Measurements from ENCODE around the gene CPT1A.

The CPT1A gene

DNA sequence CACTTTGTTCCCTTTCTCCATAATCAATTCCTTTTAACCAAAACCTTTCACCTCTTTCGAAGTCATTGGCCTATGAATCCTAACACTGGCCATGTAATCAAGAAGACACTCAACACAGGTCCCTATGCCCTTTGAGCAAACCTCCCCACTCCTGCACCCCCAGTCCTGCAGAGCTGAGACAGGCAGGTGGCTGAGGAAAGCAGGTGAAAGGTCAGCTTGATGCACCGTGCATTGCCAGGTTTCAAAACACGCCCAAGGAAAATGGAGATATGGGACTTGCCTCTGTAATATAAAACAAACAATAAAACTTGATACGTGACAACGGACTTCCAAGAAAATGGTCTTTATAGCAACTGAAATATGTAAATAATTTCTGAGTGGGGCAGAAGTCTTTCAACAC is 10.6 kb downstream of the CPT1A start:
- DNase-seq (ENCODE audit: low spot score): no peak

DNA sequence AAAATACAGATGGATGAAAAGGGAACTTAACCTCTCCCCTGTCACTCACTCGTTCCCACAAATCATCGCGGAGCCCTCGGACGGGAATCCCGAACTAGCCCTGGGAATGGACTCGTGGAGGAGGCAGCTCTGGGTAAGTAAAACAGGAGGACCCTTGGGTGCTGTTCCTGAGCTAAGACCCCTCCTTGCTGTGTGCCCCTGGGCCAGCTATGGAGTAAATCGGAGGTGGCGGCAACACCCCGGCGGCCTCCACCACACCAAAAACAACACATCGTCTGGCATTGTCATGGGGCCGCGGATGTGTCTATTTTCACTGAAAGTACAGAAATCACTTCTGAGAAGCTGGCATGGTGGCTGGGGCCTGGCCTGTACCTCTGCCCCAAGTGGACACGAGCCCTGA is 12.1 kb downstream of the CPT1A start:
- no peak for DNase-seq (ENCODE audit: low spot score)

DNA sequence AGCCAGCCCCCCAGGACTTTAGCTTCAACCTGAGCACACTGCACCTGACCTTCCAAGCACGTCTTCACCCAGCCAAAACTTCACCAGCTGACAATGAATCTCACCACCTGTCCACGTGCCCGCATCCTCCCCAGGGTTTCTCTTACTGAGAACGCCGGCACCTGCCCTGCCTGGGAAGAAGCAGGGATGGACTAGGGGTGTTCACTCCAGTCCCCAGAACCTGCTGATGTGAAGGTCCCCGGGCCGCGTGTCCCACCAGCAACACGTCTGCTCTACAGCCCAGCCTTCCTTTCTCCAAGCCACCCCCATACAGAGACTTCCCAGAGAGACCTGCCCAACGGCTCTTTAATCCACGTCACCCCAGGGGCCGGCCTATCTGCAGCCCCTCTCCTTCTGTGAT is 12.8 kb downstream of the CPT1A start:
- no peak for DNase-seq (ENCODE audit: low spot score)

DNA sequence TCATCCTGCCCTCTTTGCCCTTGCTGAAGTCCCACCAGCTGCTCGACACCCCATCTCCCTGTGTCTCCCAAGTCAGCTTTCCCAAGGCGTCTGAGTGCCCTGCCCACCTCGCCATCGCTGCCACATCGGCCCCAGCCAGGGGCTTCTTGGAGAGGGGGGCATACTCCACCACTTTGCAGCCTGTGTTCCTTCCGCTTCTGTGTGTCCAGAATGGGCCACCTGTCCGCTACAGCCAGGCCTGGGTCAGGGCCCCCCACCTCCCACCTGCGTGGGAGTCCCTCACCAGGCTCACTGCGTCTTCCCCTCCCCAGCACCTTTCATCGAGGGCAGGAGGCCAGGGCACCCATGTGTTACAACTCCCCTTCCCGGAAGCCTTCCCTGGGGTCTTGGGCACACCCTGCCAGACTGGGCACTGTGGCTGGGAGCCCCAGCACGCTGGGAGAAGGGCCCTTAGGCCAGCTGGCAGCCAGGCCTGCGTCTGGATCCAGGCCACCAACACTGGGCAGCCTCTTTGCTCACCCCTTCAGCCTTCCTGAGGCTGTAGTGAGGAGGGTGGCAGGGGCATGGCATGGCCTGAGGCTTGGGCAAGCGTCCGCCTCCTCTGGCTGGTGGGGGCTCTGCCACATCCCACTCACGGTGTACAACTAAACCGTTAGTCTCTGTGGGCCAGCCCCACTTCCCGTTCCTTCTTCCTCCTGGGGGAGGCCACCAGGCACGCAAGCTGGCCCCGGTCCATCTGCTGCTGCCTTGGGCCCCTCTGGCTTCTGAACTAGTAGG is 13.4 kb downstream of the CPT1A start:
- no peak for DNase-seq (ENCODE audit: low spot score)

DNA sequence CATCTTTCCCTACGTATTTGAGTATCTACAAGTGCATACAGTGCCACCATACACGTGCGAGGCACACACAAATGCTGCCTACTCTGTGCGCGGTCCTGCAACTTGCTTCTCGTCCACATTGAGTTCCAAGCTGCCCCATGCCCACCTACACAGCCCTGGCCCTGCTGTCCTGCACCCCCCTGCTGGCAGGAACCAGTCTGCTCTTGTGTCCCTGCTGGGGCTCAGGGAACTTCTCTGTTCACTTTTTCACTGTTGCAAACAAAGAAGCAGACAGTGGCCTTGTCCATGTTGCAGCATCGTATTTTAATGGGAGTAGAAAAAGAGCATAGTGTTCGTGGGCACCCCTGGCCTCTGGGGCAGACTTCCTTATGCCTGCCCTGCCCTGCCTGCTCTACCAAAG is 14.0 kb downstream of the CPT1A start:
- no peak for DNase-seq (ENCODE audit: low spot score)

DNA sequence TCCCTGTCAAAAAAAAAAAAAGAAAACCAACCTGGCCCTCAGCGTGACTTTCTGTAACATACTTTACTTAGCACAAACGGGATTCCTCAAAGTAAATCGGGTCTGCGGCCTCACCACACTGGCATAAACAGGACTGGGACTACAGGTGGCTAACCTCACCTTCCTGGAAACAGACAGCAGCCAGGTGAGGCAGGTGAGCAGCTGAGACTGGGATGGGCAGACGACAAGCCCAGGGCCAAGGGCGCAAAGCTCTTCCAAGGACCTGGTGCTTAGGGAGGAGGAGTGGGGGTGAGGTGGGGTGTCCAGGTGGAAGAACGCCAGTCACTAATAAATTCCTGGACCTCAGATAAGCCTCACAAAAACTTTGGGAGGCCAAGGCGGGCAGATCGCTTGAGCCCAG is 15.0 kb downstream of the CPT1A start:
- DNase-seq (ENCODE audit: low spot score): no peak

DNA sequence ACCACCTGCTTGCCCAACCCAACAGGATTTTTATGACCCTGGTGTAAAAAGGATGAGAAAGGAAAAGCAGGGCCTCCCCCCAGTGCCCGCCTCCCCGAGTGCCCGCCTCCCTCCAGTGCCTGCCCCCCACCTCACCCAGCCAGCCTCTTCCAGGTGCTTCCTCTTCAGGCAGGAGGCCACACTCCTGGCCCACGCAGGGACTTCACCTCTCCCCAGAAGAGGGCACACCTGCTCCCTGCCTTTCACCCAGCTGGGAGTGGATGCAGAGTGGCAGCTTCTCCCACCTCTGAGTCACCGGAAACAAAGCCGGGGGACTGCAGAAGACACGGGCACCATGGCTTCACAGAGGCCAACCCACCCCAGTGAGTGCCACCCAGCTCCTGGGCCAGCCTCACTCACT is 16.1 kb downstream of the CPT1A start:
- no peak for DNase-seq (ENCODE audit: low spot score)

DNA sequence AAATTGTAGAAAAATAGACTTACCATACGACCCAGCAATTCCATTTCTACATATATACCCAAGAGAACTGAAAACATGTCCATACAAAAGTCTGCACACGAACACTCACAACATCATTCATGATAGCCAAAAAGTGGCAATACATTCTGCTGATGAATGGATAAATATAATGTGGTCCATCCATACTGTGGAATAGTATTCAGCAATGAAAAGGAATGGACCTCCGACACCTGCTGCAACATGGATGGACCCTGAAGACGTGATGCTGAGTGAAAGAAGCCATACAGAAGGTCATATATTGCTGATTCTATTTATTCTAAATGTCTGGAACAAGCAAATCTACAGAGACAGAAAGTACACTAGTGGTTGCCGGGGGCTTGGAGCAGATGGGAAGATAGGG is 19.2 kb downstream of the CPT1A start:
- DNase-seq (ENCODE audit: low spot score): no peak

DNA sequence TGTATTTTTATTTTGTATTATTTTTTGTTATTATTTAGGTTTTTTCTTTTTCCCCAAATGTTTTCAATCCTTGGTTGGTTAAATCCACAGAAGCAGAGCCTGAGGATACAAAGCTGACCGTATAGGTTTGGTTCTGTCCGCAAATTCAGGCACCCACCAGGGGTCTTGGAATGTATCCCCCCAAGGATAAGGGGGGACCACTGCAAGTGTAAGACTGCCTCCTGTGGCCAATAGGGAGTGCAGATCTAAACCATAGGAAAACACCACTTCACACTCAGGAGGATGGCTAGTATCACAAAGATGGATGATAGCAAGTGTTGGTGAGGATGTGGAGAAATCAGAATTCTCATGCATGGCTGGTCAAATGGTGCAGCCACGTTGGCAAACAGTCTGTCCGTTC is 20.0 kb downstream of the CPT1A start:
- no peak for DNase-seq (ENCODE audit: low spot score)

DNA sequence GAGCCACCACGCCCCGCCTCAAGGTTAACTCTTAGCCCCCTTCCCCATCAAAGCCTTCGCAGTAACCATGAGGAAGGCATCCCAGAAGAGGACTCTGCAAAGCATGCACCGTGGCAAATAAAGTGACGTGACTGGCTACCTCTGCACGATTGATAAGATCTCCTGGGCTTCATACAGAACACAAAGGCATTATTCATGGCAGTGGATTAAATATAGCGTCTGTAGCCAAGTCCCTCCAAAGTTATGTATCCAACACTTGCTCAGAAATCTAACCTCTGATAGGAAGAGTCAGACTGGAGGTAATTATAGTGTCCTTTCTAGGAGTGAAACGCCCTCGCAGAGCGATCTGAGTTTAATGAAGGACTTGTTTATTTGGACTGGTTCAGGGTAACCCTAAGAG is 22.4 kb downstream of the CPT1A start:
- DNase-seq (ENCODE audit: low spot score): peak; percentile 86

DNA sequence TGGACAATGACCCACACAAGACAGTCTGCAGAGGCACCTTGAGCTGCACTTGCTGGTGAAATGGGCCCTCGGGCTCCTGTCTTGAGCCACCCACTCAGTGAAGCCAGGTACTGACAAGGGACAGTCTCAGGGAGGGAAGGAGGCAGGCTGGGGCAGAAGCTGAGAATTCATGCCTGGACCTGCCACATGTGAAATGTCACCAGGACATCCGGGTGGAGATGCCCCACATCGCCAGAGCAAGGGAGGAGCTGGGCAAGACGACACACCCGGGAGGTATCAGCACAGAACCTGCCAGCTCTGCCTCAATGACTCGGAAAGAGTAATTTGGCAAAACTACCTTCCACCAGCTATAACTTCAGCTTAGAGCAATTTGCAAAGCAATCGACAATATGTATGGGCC is 23.5 kb downstream of the CPT1A start:
- DNase-seq (ENCODE audit: low spot score): no peak

DNA sequence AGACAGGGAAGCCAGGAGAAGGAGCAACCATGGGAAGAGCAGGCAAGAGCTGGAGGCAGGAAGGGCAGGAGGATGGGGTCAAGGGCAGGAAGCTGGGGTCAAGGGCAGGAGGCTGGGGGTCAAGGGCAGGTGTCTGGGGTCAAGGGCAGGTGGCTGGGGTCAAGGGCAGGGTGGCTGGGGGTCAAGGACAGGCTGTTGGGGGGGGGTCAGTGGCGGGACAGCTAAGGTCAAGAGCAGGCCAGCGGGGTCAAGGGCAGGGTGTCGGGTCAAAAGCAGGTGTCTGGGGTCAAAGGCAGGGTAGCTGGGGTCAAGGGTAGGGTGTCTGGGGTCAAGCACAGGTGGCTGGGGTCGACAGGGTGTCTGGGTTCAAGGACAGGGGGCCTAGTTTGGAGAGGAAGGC is 24.2 kb downstream of the CPT1A start:
- DNase-seq (ENCODE audit: low spot score): no peak

DNA sequence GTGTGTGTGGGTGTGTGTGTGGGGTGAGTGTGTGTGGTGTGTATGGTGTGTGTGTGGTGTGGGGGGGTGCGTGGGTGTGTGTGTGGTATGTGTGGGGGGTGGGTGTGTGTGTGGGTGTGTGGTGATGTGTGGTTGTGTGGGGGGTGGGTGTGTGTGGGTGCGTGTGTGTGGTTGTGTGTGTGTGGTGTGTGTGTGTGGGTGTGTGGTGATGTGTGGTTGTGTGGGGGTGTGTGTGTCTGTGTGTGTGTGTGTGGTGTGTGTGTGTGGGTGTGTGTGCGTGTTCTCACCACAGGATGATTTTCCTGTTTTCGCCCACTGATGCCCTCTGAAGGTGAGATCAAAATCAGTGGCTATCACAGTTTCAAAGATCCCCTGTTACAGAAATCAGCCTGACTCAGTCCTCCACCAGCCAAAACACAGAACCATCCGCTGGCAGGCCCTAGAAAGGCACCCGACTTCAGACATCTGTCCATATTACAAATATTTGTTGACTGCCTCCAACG is 24.7 kb downstream of the CPT1A start:
- DNase-seq (ENCODE audit: low spot score): no peak

DNA sequence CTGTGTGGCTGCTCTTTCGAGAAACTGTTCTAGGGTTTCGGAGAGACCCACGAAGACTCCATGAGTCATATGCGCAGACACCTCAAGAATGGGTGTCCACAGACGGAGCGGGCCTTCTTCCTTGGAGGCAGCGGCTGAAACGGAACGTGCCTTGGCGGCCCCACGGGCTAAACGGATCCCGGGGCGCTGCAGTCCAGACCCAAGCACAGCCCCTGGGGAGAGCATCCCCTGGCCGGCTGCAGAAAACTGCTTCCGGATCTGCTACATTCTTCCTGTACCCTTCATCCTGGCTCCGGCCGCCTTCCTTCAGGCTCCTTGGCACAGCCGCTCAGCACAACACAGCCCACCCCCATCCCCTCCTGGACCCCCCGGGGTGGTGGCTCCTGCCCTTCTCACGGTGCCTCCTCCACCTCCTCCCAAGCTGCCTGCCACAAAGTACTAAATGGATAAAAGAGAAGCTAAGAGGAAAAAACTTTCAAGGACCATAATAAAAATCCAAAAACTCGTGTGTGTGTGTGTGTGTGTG is 25.4 kb downstream of the CPT1A start:
- DNase-seq (ENCODE audit: low spot score): no peak

DNA sequence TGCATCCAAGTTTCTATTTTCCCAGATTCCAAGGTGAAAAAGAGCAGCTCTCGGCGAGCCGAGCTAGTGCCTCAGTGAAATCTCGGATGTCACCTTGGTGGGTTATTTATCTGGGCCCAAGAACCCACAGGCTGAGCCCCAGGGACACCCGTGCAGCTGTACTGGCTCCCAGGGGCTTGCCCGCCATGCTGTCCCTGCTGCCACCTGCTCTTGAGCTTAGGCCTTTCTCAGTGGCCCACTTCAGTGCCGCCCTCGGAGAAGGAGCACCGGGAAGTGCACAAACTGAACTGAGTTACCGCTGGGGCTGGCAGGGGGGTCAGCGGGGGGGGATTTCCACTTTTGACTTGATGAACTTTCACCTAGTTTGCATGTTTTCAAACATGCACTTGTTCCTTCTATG is 27.9 kb downstream of the CPT1A start:
- no peak for DNase-seq (ENCODE audit: low spot score)

DNA sequence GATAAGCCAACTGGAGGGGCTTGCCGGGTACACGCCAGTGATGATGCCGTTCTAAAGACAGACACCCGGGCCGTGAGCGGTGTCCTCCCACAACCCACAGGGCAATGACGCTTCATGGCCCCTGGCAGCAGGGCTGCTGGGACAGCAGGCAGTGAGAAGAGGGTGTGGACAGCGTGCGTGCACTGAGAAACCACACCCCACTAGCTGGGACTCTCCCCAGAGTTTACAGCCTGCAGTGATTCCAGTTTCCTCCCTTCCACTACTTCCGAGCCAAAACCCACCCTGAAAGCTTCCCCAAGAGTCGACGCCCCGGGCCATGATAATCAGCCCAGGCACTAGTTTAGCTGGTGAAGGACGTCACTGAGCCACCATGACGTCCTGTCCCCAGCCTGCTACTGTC is 29.2 kb downstream of the CPT1A start:
- no peak for DNase-seq (ENCODE audit: low spot score)

DNA sequence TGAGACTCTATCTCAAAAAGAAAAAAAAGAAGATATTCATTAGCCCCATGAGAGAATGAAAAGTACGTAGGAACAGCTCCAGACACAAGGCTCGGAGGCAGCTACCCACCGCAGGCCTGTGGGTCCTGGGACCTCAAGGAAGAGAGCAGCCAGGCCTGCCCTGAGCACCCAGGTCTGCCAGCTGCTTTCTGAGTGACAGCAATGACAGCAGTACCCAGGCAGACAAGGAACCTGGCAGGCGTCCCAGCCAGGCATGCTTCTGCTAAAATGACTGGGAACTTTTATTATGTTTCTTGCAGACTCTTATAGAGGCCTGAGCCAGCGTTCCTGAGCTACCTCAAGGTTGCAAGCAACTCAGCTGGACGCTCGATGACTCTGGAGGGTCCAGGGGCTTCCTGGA is 31.6 kb downstream of the CPT1A start:
- no peak for DNase-seq (ENCODE audit: low spot score)

DNA sequence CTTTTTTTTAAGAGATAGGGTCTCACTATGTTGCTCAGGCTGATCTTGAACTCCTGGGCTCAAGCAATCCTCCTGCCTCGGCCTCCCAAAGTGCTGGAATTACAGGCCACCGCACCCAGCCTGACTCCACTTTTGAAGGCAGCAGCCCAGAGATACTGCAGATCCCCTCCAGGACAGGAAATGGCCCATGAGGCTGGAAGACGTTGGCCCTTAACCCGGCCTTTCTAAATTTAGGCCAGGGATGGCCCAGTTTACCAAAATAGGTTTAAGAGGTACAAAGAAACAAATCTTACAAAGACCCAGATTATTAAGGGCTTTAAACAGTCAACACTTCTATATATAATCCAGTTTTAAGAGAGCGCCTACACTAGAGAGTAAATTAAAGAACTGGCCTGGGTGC is 32.2 kb downstream of the CPT1A start:
- no peak for DNase-seq (ENCODE audit: low spot score)

DNA sequence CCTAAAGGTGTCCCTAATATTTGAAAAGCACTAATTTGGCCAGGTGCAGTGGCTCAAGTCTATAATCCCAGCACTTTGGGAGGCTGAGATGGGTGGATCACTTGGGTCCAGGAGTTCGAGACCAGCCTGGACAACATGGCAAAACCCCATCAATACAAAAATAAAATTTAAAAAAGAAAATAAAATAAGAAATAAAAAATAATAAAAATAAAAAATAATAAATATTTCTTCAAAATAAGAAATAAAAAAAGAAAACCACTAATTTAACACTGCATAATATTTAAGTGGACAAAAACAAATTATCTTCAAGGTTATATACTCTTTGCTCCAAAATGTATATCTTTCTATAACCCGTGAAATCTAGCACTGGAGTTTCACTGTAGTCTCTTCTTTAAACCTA is 32.9 kb downstream of the CPT1A start:
- no peak for DNase-seq (ENCODE audit: low spot score)

DNA sequence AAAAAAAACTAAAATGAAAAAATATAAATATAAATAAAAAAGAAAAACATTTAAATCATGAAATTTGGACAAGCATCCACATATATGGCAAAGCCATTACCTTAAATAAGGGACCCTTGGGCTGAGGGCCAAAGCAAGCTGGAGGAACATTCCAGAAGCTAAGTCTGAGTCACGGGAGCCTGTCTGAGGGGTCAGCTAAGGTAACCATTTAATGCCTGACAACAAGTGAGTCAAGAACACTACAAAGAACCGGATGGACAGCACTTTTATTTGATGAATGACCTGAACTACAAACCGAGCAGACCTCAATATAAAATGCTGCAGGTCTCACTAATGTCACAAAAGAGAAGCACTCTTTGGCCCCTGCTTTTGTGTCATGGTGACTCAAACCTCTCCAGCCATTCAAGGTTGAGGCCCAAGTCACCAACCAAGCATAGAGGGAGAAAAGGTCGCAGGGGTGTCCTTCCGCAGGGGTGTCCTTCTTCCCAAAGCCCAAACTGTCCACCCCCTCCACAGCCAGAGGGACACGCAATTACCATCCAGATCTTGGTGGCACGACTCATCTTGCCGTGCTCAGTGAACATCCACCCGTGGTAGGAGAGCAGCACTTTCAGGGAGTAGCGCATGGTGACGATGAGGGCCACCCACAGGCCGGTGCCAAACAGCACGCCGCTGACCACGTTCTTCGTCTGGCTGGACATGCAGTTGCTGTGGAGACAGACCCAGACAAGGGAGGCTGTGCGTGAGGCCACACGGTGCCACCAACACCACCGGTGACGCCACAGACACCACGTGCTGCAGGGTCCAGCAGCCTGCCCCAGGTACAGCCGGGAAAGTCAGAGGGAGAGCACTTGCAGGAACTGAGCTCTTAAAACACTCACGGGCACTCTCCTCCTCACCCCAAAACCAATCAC is 34.5 kb downstream of the CPT1A start:
- DNase-seq (ENCODE audit: low spot score): no peak

DNA sequence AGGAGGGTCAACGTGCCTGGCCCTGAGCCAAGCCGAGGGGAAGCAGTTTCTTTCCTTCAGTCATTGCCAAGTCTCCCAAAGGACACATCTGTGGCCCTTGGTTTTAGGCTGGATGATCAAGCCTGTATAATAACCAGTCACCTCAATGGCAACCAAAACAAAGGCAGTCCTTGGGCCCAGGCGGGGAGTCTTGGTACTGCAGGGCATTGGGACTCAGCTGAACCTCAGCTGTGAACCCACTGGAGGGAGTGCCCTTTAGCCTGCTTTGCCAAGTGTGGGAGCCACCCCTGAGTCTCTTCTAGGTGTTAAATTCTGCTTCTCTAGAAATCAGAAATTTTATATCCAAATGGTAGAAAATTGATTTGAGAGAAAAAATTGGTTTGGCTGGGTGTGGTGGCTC is 36.9 kb downstream of the CPT1A start:
- no peak for DNase-seq (ENCODE audit: low spot score)

DNA sequence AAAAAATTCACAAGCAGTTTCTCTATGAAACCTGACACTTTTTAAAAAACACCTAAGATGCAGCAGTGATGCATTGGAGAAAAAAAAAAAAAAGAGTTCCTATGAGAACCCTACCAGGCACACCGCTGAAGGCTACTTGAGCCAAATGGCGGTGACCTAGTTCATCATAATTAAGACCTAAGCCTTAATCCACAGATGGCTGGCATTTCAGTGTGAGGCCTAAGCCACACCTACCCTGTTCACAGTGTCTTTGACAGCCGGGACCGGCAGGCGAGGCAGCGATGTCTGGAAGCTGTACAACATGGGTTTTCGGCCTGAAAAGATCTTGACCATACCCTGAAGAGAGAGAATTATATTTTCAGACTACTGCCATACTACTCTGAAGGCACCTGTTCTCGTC is 38.0 kb downstream of the CPT1A start:
- no peak for DNase-seq (ENCODE audit: low spot score)

DNA sequence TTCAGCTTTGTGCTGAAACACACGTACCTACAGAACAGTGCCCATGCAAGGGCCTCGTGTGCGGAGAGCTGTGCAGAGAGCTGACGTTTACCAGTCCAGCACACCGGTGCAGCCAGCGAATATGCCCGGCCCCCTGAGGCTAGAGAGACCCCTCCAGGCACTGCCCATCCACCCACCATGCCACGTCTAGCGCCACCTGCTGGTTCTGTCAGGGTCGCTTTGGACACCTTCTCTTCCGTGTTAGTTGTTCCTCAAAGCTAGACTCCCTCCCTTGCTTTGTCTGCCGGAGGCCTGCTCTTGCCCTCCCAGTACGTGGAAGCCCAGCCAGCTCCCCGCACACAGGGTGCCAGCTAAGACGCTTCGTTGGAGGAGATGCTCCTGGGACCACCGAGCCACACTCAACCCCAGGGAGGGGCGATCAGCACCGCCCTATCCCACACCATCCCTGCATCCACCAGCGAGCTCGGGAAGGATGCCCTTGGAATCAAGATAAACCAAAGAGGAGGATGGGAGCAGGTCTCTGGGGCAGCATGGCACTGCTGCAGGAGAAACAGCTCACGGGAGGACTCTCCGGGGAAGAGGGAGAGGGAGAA is 43.4 kb downstream of the CPT1A start:
- no peak for DNase-seq (ENCODE audit: low spot score)
